Activated T-helper 1 cell treated with Interleukin-2 at 50 U/mL for 16 hours (primary cell): ENCODE results near the gene TMEM272.

ENCODE experiments used
- DNase-seq: peaks from one replicate; pipeline ENCODE4 v3.0.0-alpha.2; 2020; ENCODE audit warnings: low read depth

Gene TMEM272

GRCh38 chr13:51849145-51850101 lies 4.4 kb upstream of the TMEM272 start:
- no peak for DNase-seq

GRCh38 chr13:51848674-51849073 lies 3.7 kb upstream of the TMEM272 start:
- DNase-seq: no peak

GRCh38 chr13:51846756-51847155 lies 1.8 kb upstream of the TMEM272 start:
- no peak for DNase-seq

- no peak for DNase-seq
Observed at GRCh38 chr13:51845574-51846318, 769 bp upstream of the TMEM272 start.

DNA sequence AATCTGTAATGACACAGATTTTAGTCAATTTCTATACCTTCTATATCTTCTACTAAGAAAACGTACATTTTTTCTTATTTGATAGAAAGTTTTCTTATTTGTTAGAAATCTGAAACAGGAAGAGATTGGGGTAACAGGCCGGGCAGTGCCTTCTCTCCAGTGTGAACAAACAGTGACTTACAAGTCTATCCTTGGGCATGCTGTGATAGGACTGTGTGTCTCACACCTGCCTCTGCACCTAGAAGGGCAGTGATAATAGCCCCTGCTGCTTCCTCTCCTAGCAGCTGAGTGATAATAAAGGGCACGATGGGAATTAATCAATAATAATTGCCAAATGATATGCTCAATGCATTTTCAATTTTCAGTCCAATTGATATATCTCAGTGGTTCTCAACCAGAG lies 1.4 kb downstream of the TMEM272 start:
- no peak for DNase-seq

GRCh38 chr13:51841732-51842131 lies 3.2 kb downstream of the TMEM272 start:
- DNase-seq: no peak

- no peak for DNase-seq
Observed at GRCh38 chr13:51840917-51841316, 4.1 kb downstream of the TMEM272 start.

DNA sequence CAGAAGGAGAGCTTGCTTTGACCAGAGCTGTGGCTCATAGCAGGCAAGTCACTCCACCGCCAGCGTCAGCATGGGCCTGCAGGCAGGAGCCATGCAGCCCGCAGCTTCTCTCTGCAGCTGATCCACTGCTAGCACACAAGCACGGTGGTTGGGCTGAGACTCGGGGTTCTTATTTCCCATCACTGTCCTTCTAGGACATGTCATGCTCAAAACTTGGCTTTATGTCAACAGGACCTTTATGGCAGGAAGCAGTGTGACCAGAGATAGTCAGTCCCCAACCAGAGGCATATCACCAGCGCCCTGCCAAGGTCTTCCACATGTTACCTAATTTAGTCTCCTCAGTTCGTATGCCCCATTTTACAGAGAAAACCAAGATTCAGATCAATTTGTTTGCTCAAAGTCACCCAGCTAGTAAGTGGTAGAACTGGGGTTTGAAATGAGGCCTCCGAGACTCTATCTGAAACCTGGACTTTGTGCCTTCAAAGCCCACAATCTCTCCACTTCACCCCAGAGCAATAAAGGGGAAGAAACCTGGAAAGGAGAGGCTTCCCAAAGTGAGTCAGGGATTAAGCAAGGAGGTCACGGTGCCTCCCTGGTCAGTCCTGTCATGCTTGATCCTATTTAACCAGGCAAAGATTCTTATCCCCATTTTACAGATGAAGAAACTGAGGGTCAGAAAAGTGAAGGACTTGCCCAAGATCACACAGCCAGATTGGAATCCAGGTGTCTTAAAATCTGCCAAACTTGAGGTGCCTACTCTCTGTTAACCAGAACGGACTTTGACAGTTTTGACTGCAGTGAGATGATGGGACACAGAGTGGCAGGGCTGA lies 5.1 kb downstream of the TMEM272 start:
- DNase-seq: no peak

DNA sequence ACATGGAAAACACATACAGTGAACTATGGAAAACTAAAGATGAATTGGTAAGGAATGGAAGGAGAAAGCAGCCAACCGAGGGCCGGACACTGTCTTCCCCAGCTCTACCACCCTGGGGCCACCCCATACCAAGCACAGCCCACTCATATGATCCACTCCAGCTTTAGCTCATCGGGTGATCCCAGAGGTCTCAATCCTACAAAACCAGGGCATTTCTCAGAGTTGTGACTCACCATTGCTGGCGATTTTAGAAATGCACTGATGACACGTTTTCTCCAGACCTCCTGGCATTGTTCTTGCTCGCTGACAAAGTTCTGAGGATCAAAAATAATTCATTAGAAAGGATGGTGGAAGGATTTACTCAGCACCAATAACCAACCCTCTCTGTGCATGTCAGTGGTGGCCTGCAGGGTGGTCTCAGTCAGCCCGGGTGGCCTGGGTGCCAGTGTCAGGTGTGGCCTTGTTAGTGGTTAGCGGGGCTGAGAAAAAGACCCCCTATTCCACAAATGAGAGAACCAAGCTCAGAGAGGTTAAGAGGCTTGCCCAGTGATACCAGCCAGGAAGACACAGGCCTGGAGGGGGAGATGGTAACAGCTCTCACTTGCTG lies 6.6 kb downstream of the TMEM272 start:
- DNase-seq: no peak

DNA sequence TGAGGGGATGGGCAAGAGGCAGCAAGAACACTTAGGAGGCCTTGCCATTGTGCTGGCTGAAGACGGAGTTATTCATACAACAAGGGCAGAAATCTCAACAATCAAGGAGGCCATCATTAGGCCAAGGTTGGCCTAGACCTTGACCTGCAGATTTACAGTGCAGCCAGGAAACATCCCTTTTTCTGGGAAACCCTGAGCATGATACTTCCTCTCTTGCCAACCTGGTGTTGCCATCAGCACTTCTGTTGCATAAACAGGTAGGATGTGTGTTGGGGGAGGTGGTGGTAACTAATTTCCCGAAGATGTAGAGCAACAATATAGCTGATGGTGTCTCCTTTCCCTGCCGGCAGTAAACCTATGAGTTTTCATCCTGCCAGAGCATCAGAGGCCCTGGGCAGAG lies 8.0 kb downstream of the TMEM272 start:
- no peak for DNase-seq

GRCh38 chr13:51834581-51835171 lies 10.3 kb downstream of the TMEM272 start:
- no peak for DNase-seq

DNA sequence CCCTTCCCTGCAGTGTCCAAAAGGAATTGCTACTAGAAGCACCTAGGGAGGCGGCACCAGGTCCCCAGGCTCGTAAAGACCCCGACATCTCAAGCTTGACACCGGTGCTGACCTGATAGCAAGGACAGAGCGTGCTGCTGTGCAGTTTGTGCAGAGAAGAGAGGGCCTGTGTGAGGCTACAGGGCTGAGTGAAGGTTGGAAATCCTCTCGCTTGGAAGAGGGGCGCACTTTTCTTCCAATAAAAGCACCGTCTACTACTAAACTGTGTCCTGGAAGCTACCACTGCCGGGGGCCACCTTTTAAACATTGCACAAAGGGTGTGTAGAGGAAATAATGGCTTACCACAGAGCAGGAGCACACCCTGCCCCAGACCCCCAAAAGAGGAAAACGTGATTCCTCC lies 11.0 kb downstream of the TMEM272 start:
- no peak for DNase-seq

GRCh38 chr13:51832471-51833152 lies 12.4 kb downstream of the TMEM272 start:
- no peak for DNase-seq

DNA sequence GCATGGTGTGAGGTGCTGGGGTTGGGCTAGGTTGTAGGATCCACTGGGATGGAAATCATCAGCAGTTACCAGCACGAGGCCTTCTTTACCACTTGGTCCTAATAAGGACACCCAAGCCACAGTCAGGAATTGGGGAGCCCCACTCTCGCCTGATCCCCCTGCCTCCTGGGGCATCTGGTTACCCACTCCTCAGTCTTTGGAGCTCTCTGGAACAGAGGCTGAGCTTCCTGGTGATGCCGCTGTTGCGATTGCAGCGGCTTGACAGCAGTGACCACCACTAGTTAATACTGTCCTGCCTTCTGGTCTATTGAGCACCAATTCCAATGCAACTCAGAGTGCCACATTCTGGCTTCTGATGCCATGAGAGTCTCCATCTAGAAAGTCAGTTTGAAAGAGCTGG lies 13.5 kb downstream of the TMEM272 start:
- DNase-seq: no peak

DNA sequence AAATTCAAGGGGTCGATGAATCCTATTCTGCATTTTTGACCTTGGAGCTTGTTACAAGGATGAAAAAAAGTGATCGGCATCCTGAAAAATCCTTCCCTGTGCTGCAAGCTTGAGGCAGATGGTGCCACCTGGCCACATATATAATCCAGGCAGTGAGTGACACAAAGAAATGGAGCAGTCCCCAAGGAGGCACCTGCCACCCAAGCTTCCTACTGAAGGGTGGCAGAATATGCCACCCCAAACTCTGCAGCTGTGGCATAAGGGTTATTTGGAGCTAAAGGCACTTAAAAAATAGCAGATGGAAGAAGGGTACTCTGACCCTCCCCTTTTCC lies 15.4 kb downstream of the TMEM272 start:
- no peak for DNase-seq

- DNase-seq: no peak
Observed at GRCh38 chr13:51828730-51829567, 16.0 kb downstream of the TMEM272 start.

DNA sequence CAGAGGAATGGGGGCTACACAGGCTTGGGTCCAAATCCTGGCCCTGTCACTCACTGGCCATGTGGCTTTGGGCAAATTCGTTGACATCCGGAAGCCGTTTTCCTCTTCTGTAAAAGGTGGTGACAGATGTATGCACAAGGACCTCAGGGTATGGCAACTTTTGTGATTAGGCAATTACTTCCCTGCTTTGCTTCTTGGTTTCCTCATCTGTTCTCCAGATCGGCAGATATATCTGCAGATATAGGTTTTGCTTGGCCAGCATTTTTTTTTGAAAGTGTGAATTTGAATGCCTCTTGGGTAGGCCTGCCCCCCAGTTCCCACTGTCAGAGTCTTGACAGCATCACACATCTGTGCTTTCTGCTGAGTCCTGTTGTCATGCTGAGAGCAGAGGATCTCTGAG lies 17.7 kb downstream of the TMEM272 start:
- no peak for DNase-seq

DNA sequence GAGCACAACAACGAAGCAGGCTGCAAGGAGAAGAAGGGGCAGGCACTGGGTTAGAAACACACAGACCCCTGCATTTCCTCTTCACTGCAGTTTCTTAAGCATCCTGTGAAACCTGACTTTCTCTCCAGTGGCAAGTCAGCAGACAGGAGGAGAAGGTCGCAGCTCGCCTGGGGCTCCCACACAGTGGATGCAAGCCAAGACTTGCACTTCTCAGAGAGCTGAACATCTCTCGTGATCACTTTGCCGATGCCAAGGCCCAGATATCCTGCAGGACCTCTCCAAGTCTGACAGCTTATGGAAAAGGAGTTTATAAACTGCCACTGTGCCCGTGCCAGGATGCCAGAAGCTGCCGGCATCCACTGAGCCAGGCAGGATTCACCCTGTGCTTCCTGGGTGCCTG lies 18.4 kb downstream of the TMEM272 start:
- DNase-seq: no peak

GRCh38 chr13:51825681-51826254 lies 19.2 kb downstream of the TMEM272 start:
- DNase-seq: no peak

DNA sequence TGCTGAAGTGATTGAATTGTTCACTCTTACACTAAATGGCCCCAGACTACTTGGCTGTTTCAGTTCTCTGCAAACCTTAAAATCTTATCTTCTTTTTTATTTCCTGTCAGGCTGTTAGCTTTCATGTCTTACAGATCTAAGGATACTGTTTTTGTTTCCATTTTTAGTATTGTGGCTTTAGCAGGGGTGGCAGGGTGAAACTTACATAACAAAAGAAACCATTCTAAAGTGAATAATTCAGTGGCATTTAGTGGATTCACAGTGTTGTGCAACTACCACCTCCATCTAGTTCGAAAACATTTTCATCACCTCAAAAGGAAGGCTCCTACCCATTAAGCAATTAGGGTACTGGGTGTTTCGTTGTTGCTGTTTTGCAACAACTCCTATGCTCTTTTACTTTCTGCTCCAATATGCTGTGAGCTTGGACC lies 19.8 kb downstream of the TMEM272 start:
- DNase-seq: no peak
